ENCODE results near the gene PTPRR.
"Not testable (repeated sequence)": the region's sequence is repeated elsewhere in the genome, so short reads cannot be mapped to it uniquely, and the experiment has no call there.

Gene PTPRR

GRCh38 chr12:70736351-70737133 is 184.0 kb downstream of the PTPRR start:
- no peak for DNase-seq

- not testable (repeated sequence) for DNase-seq
Measured at GRCh38 chr12:70735197-70735596, 185.3 kb downstream of the PTPRR start.

- DNase-seq: peak; percentile 64
Measured at GRCh38 chr12:70733385-70733784, 187.2 kb downstream of the PTPRR start.

GRCh38 chr12:70732287-70732686 is 188.3 kb downstream of the PTPRR start:
- DNase-seq: peak; percentile 14

- DNase-seq: no peak
Measured at GRCh38 chr12:70730675-70731180, 189.8 kb downstream of the PTPRR start.

GRCh38 chr12:70724444-70724843 is 196.1 kb downstream of the PTPRR start:
- DNase-seq: no peak

GRCh38 chr12:70722584-70723343 is 197.8 kb downstream of the PTPRR start:
- no peak for DNase-seq

- no peak for DNase-seq
Measured at GRCh38 chr12:70721656-70722357, 198.7 kb downstream of the PTPRR start.

- no peak for DNase-seq
Measured at GRCh38 chr12:70721216-70721615, 199.3 kb downstream of the PTPRR start.

- peak; percentile 32 for DNase-seq
Measured at GRCh38 chr12:70719672-70720420, 200.7 kb downstream of the PTPRR start.

- DNase-seq: no peak
Measured at GRCh38 chr12:70719071-70719470, 201.5 kb downstream of the PTPRR start.

GRCh38 chr12:70711831-70712230 is 208.7 kb downstream of the PTPRR start:
- DNase-seq: no peak

- no peak for DNase-seq
Measured at GRCh38 chr12:70709022-70709421, 211.5 kb downstream of the PTPRR start.

GRCh38 chr12:70706611-70707010 is 213.9 kb downstream of the PTPRR start:
- no peak for DNase-seq

GRCh38 chr12:70698345-70698744 is 222.2 kb downstream of the PTPRR start:
- DNase-seq: no peak

- no peak for DNase-seq
Measured at GRCh38 chr12:70695361-70696023, 225.0 kb downstream of the PTPRR start.

- DNase-seq: no peak
Measured at GRCh38 chr12:70692681-70693288, 227.8 kb downstream of the PTPRR start.

- DNase-seq: no peak
Measured at GRCh38 chr12:70691018-70691672, 229.4 kb downstream of the PTPRR start.

GRCh38 chr12:70686907-70687306 is 233.6 kb downstream of the PTPRR start:
- no peak for DNase-seq

- DNase-seq: no peak
Measured at GRCh38 chr12:70686299-70686698, 234.2 kb downstream of the PTPRR start.

- DNase-seq: no peak
Measured at GRCh38 chr12:70683976-70684375, 236.6 kb downstream of the PTPRR start.

Data from NCI-H1105 (cell line).